OCI-LY7 (cell line): ENCODE results near the gene IGSF23. TPM values are rescaled to one million over a fixed set of nuclear protein-coding genes. Genes with fewer than 3 reads are reported as not detected.

Experiments used
- BruUV-seq: library from RNA; stranded (reverse); fragments of 400-500 nt; replicated peaks from 2 replicates; lab custom pipeline; 2021; lab: Mats Ljungman, UMichigan
- CTCF ChIA-PET: fragments of 300-600 bp; sonication (Branson Sonifier 250); formaldehyde crosslinking; loops from one replicate; lab custom pipeline; 2022; ENCODE audit warnings: antibody characterized with exemption; ENCODE audit not compliant: unreplicated experiment; lab: Charles Lee
- POLR2A ChIA-PET: fragments of 300-600 bp; sonication (Branson Sonifier 250); formaldehyde crosslinking; loops from one replicate; lab custom pipeline; 2022; ENCODE audit warnings: antibody characterized with exemption; lab: Charles Lee
- DNase-seq: peaks from one replicate; pipeline ENCODE4 v3.0.0-alpha.2; 2015; ENCODE audit warnings: low spot score
- H2AFZ ChIP-seq: fragments of 200-600 bp; sonication (generic), shearing (Covaris generic); 2 replicates; pipeline ENCODE4 v1.6.1; 2014; ENCODE audit warnings: mild to moderate bottlenecking, antibody characterized with exemption, low read length, moderate library complexity
- H3K27ac ChIP-seq: fragments of 200-600 bp; sonication (generic); 2 replicates; pipeline ENCODE4 v1.5.1; 2014; ENCODE audit warnings: mixed run types, low read depth, mild to moderate bottlenecking, moderate library complexity, low read length, inconsistent platforms; ENCODE audit not compliant: poor library complexity, severe bottlenecking
- H3K36me3 ChIP-seq: fragments of 200-600 bp; sonication (generic); 2 replicates; pipeline ENCODE4 v1.6.1; 2014; ENCODE audit warnings: mild to moderate bottlenecking, antibody characterized with exemption, low read length, moderate library complexity, mixed read lengths; ENCODE audit not compliant: insufficient read depth
- H3K4me1 ChIP-seq: fragments of 200-600 bp; sonication (generic); 2 replicates; pipeline ENCODE4 v1.5.1; 2014; ENCODE audit warnings: mild to moderate bottlenecking, low read length; ENCODE audit not compliant: insufficient read depth, poor library complexity, severe bottlenecking
- H3K4me2 ChIP-seq: fragments of 200-600 bp; sonication (generic); 2 replicates; pipeline ENCODE4 v1.6.1; 2014; ENCODE audit warnings: mild to moderate bottlenecking, low read length
- H3K4me3 ChIP-seq: fragments of 200-600 bp; sonication (generic); 2 replicates; pipeline ENCODE4 v1.5.1; 2014; ENCODE audit warnings: mild to moderate bottlenecking, low read depth, low read length; ENCODE audit not compliant: poor library complexity, severe bottlenecking
- H3K79me2 ChIP-seq: fragments of 200-600 bp; sonication (generic); 2 replicates; pipeline ENCODE4 v1.6.1; 2016; ENCODE audit warnings: low read depth, mild to moderate bottlenecking, low read length, moderate library complexity, mixed read lengths; ENCODE audit not compliant: insufficient read depth
- H3K9me2 ChIP-seq: fragments of 200-600 bp; sonication (generic); 2 replicates; pipeline ENCODE4 v1.6.1; 2016; ENCODE audit warnings: mild to moderate bottlenecking, low read length, mixed read lengths; ENCODE audit not compliant: insufficient read depth
- H3K9me3 ChIP-seq: fragments of 200-600 bp; sonication (generic); 2 replicates; pipeline ENCODE4 v1.6.1; 2014; ENCODE audit warnings: mild to moderate bottlenecking, mixed run types, low read length, mixed read lengths
- H4K20me1 ChIP-seq: fragments of 200-600 bp; sonication (generic); 2 replicates; pipeline ENCODE4 v1.6.1; 2014; ENCODE audit warnings: mild to moderate bottlenecking, antibody characterized with exemption, low read length, moderate library complexity, mixed read lengths; ENCODE audit not compliant: insufficient read depth
- CTCF ChIP-seq: fragments of 200-600 bp; sonication (generic); conservative IDR thresholded peaks from 2 replicates; pipeline ENCODE4 v1.5.1; 2014; ENCODE audit warnings: mild to moderate bottlenecking, antibody characterized with exemption, low read length, moderate library complexity, mixed read lengths
- EZH2phosphoT487 ChIP-seq: fragments of 200-600 bp; sonication (generic); IDR thresholded peaks from 2 replicates; pipeline ENCODE4 v1.6.1; 2018; ENCODE audit warnings: low read depth, borderline replicate concordance, mild to moderate bottlenecking, mixed run types, antibody characterized with exemption, low read length, moderate library complexity, mixed read lengths
- intact Hi-C: fragments of 100-400 bp; cut with micrococcal nuclease; formaldehyde crosslinking; loops from one replicate; pipeline ENCODE4 v1.10.0; 2022; ENCODE audit not compliant: unreplicated experiment
- total RNA-seq, 2 experiments: library from RNA; depleted of rRNA in 1 of 2; stranded (reverse); fragments of >200 nt in 1 of 2; shearing (Covaris generic) in 1 of 2; gene quantifications; 2 replicates each; pipeline ENCODE4 v1.2.3, GENCODE V29; 2014 to 2022

IGSF23 gene
- total RNA-seq, 2 experiments from 2014 or later = not detected

GRCh38 chr19:44618640-44619357, 5.4 kb downstream of the IGSF23 start:
- H2AFZ ChIP-seq = no peak overlapping the region
- intact Hi-C loops = no loop called here

DNA sequence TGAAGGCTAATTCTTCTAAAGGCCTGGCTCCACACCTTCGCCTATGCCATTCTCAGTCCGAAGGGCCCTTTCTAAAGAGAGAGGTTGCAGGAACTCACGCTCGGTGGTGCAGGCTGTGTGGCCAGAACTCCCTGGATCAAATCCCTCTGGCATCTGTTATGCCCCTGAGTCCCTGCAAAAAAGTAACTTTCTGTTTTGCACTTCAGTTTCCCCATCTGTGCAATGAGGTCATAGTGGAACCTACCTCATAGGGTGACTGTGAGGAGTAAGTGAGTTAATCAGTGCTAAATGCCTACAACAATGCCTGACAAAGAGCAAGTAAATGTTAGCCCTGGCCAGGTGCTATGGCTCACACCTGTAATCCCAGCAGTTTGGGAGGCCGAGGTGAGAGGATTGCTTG, 7.3 kb downstream of the IGSF23 start:
- DNase-seq = no peak
- H3K79me2 ChIP-seq = no peaks in the 10 kb centered on the region
- no peaks in the 10 kb centered on the region for H4K20me1 ChIP-seq
- H3K4me2 ChIP-seq = no peak overlapping the region
- H3K4me3 ChIP-seq = no peak overlapping the region
- TF ChIP-seq CTCF (no peak), EZH2phosphoT487 (no peak)
- no peaks in the 10 kb centered on the region for H3K36me3 ChIP-seq
- no peaks in the 10 kb centered on the region for H3K4me1 ChIP-seq
- CTCF ChIA-PET = no interaction called here
- H3K9me2 ChIP-seq = no peaks in the 10 kb centered on the region
- H3K27ac ChIP-seq = no peak overlapping the region
- no peaks in the 10 kb centered on the region for H3K9me3 ChIP-seq
- intact Hi-C loops = no loop called here
- POLR2A ChIA-PET = no interaction called here
- no TSS peak for BruUV-seq
- H2AFZ ChIP-seq = no peak overlapping the region

More at GRCh38 chr19:44618640-44619357, 5.4 kb downstream of the IGSF23 start:
- BruUV-seq = no TSS peak
- H3K9me2 ChIP-seq = no peaks in the 10 kb centered on the region
- H4K20me1 ChIP-seq = no peaks in the 10 kb centered on the region
- H3K4me3 ChIP-seq = no peak overlapping the region
- H3K79me2 ChIP-seq = no peaks in the 10 kb centered on the region
- no peak overlapping the region for H3K4me2 ChIP-seq
- ChIA-PET CTCF (no interaction called here), POLR2A (no interaction called here)
- no peaks in the 10 kb centered on the region for H3K36me3 ChIP-seq
- no peak for DNase-seq
- no peaks in the 10 kb centered on the region for H3K4me1 ChIP-seq
- no peak overlapping the region for H3K27ac ChIP-seq
- H3K9me3 ChIP-seq = no peaks in the 10 kb centered on the region
- TF ChIP-seq EZH2phosphoT487 (no peak), CTCF (no peak)

GRCh38 chr19:44621367-44621766, 8.0 kb downstream of the IGSF23 start:
- Histone ChIP-seq H3K27ac (no peak overlapping the region), H3K9me3 (no peaks in the 10 kb centered on the region)

More at GRCh38 chr19:44621367-44621766, 8.0 kb downstream of the IGSF23 start:
- H3K9me2 ChIP-seq = no peaks in the 10 kb centered on the region
- ChIA-PET CTCF (no interaction called here), POLR2A (no interaction called here)
- no peak overlapping the region for H3K4me2 ChIP-seq
- H3K36me3 ChIP-seq = no peaks in the 10 kb centered on the region
- no peak for DNase-seq
- H4K20me1 ChIP-seq = no peaks in the 10 kb centered on the region
- no peak for TF ChIP-seq EZH2phosphoT487
- no peak for TF ChIP-seq CTCF
- intact Hi-C loops = no loop called here
- BruUV-seq = no TSS peak
- H3K4me3 ChIP-seq = no peak overlapping the region
- H3K4me1 ChIP-seq = no peaks in the 10 kb centered on the region
- H2AFZ ChIP-seq = no peak overlapping the region
- no peaks in the 10 kb centered on the region for H3K79me2 ChIP-seq
